GM21447 (cell line): ENCODE data around the gene PXDN.
"Not testable (repeated sequence)": the region's sequence is repeated elsewhere in the genome, so short reads cannot be mapped to it uniquely, and the experiment has no call there.

ENCODE experiments used
- ATAC-seq: cut with Tn5 transposase; IDR thresholded peaks from one replicate; pipeline ENCODE4 v1.9.1; 2021; ENCODE audit not compliant: unreplicated experiment

Gene PXDN

DNA sequence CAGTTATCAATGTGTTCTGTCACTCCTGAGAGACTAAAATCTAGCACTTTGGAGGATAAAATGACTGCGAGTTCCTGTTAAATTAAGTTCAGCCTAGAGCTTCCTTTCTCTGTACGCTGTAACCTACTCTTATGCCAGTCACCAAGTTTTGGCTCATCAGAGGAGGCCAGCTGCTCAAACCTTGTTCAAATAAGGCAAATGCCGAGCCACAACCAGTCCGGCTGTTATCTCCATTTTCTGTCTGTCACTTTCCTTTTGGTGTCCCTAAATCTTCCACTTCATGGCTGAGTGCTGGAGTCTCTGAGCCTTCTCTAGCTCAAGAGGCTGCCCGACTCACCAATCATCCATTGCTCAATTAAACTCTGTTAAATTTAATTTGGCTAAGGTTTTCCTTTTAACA is 33.5 kb upstream of the PXDN start:
- ATAC-seq: no peak

DNA sequence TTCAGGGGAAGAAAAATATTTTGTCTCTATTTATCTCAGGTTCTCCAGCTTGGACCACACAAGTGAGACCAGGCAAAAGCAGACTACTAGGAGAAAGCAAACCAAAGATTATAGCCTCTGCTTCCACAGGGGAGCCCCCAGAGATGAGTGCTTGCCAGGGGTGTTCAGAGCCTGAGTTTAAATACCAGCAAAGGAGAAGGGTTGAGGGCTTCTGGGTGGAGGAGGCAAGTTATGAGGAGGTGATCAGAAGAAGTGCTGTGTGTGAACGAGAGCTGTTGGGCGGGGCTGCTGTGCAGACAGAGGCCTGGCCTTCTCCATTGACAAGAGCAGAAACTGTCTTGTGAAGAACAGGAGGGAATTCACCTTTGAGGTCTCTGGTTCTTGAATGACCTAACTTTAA is 32.8 kb upstream of the PXDN start:
- ATAC-seq: no peak

DNA sequence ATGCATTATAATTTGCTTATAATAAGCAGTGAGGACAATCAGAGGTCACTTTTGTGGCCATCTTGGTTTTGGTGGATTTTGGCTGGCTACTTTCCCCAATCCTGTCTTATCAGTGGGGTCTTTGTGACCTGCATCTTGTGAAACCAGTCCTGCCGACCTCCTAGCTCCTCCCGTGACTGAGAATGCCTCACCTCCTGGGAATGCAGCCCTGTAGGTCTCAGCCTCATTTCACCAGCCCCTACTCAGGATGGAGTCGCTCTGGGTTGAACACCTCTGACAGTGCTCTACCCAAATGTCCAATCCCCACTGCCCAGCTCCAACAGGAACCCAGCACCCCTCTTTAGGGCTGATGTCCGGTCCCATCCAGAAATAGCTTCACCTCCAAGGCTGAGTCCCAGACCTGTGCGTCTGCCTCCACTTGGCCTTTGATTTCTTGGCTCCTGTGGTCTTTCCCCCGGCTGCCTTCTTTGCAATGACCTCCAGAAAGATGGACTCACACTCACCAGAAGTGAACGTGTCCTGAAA is 31.3 kb upstream of the PXDN start:
- no peak for ATAC-seq

DNA sequence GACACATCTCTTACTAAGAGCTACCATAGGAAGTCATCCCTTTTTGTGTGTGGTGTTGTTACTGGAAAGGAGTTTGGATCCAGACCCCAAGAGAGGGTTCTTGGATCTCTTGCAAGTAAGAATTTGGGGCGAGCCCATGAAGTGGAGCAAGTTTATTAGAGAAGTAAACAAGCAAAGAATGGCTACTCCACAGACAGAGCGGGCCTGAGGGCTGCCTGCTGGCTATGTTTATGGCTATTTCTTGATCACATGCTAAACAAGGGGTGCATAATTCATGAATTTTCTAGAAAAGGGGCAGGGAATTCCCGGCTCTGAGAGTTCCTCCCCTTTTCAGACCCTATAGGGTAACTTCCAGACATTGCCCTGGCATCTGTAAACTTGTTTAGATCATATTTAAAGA is 30.6 kb upstream of the PXDN start:
- no peak for ATAC-seq

DNA sequence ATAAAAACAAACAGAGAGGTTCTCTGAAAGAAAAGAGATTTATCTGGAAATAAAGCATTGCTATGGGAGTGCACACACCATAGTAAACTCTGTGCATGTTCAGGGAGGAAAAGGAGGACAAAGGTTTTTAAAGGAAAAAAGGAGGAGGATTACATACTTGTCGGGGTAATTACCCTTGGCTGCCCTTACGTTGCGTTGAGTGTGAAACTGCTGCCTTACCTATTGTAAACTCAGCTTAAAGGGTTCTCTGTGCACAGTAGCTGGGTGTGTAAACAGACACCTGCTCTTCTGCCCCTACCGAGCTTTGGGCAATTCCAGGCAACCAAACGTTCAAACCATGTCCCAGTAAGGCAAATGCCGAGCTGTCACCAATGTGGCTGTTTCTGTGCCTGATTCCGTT is 29.6 kb upstream of the PXDN start:
- ATAC-seq: no peak

DNA sequence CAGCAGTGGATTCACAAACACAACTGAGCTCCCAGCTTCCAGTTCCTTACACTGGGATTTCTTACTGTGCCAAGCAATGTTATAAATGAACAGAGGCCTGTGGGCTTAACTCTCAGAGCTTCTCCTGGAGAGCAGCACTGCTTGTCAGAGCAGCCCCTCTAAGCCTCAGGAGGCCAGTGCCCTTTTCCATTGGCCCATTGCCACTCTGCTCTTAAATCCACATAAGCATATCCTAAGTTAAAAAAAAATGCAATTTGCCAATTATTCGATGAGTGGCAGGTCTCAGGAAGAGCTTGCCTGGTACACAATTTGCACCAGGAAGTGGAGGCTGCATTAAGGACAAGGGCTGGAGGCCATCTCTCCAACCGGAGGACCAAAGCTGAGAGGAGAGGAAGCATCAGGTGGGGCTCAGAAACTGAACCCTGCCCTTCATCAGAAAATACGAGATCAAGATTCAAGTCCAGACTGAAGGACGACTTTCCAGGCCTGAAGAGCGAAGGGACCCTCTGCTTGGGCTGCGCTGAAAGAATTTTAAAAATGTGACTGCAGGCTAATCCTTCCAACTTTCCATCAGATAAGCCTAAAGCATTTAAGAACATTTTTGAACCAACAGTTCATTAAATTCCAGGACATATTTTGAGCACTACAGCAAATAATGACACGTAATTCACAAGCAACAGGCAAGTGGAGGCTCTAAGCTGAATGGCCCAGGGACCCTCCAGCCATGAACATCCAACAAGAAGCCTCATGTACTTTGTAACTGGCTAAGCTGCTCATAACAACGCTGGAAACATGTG is 28.4 kb upstream of the PXDN start:
- ATAC-seq: no peak

DNA sequence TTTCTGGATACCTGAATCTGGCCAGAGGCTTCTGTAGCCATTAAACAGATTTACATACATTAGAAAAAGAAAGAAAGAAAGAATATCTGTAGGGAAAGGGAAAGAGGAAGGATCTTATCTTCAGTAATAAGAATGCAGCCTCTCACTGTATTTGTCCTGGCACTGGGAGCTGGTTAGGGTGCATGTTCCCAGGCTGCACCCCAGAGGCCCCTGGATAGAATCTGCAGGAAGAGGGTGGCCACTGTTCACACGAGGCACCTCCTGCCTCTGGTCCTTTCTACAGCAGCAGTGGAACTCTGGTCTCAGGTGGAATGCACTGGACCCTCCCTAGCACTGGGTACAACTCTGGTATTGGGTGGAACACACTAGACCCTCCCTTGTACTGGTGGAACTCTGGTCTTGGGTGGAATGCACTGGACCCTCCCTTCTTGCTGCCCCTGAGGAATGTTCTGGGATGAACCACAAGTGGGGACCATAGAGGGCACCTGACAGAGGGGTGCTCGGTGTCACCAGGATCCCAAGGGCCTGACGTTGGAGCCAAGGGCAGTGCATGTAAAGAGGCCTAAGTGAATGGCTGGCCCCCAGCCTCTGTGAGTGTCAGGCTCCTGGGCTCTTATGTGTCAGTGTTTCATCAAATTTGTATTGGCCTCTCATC is 27.4 kb upstream of the PXDN start:
- ATAC-seq: no peak

DNA sequence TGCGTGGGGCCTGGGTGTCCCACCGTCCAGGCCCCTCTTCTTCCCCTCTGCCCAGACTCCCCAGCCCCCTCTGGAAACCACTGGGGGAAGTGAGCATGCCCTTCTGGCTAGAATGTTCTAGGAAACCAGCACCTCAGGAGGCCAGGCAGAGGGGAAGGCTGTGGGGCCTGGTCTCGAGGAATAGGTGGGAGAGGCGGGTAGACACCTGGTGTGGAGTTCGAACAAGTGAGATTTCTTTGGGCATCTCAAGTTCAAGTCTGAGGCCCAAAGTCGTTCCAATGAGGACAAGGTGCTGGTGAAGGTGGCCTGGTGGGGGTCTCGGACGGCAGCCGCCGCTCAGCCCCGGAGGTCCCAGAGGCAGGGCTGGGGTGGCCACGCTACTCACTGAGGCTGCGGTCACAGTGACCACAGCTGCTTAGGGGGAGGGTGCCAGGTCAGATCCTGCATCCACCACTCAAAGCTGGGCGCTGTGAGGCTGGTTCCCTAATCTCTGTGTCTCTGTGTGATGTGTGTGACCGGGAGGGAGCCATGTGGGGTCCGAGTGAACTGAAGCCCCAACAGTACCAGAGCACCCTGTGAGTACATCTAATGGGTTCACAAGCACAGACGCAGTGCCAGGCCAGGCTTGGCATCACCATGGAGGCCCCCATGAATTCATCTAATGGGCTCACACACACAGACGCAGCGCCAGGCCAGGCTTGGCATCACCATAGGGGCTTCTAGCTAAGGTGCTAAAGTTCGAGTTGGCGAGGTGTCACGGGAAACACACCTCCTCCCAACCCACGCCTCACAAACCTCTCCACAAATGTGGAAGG is 26.5 kb upstream of the PXDN start:
- no peak for ATAC-seq

DNA sequence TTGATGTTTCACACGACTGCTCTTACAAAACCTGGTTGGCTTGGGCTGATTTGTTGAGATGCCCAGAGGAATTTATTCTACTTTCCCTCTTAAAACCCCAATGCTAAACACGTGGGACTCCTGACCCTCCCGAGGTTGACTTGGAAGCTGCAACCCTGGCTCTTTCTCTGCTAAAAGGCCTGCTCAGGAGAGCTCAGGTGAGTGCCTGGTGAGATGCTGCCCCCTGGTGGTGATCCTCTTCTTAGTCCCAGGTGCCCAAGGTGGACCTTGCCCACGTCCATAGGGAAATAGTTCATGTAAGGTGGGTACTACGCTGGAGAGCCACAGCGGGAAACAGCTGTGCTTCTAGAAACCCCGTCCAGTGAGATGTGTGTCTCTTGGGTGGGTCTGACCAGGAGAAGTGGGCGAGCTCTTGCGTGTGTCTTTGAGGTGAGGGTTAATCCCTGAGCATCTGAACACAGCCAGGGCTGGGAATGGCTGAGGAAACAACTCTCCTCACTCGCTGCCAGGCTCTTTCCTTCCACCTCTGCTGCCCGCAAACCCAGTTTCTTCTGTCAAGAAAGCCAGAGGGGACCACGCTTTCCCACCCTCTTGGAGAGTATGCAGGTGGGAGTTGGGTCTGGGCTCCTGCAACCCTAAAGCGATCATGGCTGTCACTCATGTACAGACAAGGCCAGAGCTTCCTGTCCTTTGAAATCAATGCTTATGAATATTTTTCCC is 25.5 kb upstream of the PXDN start:
- ATAC-seq: no peak

DNA sequence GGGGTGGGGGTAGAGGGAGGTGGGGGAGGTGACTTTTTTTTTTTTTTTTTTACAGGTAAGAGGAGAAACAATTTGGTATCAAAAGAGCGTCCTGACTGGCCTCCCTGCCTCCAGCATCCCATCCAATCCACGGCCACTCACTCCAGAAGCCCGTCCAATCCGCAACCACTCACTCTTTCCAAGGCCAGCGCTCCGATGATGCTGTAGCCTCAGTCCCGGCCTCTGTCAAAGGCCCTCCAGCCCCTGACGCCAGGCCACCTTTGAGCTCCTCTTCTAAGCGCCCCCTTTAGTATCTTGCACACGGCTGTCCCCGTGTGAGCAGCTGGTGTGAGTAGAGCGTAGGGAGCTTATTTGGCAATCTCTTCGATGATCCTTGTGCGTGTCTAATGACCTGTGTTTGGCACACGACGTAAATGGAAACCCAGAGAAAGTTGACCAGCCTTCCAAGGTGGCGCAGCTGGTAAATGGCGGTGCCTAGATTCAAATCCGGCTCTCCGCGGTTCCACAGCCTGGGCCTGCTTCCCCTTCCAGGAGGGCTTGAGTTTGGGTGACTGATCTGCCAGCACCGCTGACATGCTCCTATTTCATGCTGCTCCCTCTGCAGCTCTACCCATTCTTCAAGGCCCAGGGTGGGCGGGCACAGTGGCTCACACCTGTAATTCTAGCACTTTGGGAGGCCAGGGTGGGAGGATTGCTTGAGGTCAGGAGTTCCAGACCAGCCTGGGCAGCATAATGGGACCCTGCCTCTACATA is 23.8 kb upstream of the PXDN start:
- no peak for ATAC-seq

DNA sequence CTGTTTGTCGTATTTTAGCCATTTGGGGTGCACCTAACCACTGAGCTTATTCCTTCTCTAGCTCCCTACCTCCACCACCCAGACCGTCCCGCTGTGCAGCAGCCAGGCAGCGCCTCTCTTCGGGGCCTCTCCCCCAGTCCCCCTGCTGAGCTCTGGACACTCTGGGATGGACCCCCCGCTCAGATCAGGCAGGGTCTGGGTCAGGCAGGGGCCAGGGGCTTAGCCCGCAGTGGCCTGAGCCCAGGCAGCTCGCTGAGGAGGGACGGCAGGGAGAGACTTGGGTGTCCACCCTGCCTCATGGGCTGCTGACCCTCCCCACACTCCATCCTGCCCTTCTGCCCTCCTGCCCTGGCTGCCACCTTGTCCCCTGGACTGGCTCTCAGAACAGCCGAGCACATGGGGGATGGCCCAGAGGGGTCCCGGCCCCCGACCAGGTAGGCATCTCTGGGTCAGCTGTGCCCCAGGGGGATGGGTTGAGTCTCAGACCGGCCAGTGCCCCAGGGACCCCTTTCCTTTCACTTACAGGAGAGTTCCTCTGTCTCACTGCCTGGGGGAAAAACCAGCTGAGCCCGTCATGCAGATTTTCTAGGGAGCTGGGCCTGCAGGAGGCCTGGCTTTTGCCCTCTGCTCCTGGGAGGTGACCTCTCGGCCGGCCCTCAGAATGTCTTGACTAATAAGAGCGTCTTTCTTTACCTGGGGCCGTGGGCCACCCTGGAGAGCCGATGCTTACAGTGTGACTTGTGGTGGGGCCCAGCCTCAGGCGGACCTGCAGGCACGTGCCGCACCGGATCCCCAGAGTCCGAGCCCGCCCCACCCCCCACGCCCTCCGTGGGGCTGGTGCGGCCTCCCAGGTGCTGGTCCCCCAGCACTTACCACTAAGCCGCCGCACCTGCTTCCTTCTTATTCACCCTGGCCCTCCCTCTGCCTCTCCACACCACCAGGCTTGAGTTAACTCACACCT is 22.8 kb upstream of the PXDN start:
- ATAC-seq: no peak

DNA sequence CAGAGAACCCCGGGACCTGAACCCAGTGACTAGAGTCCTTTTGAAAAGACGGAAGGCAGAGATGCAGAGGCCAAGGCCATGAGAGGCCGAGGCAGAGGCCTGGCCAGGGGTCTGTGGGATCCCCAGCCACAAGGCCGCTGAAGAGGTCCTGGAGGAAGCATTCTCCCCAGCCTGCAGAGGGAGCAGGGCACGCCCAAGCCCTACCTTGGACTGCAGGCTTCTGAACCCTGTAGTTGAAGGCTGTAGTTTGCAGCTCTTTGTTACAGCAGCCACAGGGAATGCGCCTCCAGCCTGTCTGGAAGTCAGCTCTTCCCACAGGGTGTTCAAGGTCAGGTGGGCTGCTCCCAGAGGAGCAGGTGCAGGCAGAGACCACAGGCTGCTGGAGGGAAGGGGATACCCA is 22.1 kb upstream of the PXDN start:
- ATAC-seq: no peak

DNA sequence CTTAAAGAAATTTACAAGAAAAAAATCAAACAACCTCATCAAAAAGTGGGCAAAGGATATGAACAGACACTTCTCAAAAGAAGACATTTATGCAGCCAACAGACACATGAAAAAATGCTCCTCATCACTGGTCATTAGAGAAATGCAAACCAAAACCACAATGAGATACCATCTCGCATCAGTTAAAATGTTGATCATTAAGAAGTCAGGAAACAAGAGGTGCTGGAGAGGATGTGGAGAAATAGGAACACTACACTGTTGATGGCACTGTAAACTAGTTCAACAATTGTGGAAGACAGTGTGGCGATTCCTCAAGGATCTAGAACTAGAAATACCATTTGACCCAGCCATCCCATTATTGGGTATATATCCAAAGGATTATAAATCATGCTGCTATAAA is 20.9 kb upstream of the PXDN start:
- ATAC-seq: not testable (repeated sequence)

DNA sequence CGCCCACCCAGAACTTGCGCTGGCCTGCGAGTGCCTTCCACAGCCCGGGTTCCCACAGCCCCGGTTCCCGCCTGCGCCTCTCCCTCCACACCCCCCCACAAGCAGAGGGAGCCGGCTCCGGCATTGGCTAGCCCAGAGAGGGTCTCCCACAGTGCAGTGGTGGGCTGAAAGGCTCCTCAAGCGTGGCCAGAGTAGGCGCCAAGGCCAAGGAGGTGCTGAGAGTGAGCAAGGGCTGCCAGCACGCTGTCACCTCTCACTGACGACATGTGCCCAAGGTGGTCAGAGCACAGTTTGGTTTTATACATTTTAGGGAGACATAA is 15.3 kb upstream of the PXDN start:
- ATAC-seq: no peak

DNA sequence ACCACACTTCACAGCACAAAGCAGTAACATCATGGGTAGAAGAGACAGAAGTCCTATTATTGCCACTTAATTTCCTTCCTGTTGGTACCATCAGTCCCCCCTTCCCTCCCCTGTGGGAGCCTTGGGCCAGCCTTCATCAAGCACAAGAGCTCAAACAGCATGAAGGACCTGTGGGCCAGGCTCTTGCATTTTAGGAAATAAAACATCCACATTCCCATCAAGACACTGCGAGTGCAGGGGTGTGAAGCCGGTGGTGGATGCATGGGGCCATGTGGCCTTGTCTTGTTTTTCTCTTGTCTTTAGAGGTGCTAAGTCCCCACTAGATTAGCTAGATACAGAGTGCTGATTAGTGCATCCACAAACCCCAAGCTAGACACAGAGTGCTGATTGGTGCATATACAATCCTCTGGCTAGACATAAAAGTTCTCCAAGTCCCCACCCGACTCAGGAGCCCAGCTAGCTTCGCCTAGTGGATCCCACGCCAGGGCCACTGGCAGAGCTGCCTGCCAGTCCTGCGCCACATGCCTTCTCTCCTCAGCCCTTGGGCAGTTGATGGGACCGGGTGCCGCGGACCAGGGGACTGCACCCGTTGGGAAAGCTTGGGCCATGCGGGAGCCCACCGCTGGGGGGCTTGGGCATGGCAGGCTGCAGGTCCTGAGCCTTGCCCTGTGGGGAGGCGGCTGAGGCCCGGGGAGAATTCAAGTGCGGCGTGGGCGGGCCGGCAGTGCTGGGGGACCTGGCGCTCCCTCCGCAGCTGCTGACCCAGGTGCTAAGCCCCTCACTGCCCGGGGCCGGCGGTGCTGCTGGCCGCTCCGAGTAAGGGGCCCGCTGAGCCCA is 14.7 kb upstream of the PXDN start:
- ATAC-seq: no peak

DNA sequence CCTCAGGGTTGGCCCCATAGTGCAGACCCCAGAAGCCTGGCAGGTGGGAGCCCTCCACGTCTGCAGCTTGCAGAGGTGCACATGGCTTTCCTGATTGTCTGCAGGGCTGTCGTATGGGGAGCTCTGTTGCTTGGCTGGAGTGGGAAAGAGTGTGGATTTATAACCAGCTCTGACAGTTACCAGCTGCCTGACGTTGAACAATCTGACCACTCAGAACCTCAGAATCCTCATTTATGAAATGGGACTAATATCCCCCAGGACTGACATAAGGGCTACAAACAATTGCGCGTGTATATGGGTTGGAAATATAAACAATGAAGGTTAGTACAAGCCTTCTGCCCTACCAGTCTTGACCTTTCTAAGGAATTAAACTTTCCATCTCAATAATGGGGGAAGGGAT is 13.9 kb upstream of the PXDN start:
- no peak for ATAC-seq

DNA sequence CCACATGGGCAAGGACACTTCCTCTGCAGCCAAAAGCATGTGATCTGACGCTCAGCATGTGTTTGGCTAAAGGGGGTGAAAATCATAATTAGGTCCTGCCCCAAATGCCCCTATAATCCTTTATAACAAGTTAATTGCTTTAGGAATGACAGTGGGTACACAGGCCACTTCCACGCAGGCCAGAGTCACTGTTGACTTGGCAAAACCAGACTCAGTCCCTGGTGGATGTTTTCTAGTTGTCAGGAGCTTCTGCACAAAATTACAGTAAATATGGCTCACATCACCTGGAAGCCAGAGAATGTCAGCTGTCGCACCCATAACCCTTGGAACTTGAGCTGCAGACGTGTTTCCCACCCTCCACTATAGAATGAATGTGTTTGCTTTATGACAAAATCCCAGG is 13.3 kb upstream of the PXDN start:
- no peak for ATAC-seq

DNA sequence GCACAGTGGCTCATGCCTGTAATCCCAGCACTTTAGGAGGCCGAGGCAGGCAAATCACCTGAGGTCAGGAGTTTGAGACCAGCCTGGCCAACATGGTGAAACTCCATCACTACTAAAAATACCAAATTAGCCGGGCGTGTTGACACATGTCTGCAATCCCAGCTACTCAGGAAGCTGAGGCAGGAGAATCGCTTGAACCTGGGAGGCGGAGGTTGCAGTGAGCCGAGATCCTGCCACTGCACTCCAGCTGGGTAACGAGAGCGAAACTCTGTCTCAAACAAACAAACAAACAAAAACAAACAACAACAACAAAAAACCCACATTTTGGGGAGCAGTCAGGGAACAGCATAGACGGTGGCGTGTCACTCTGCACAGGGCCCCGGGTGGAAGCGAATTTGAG is 12.8 kb upstream of the PXDN start:
- not testable (repeated sequence) for ATAC-seq

DNA sequence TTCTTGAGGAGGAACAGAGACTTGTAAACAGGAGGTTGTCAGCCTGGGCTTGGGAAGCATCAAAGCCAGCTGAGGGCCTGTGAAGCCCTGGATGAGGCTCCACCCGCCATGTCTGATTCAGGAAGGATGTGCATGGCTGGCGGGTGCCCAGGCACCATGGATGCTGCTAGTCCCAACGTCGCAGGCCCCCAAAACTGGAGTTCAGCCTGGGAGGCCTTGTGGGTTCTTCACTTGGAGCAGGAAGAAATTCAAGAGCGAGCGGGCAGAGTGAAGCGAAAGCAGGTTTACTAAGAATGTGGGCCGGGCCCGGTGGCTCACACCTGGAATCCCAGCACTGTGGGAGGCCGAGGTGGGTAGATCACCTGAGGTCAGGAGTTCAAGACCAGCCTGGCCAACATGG is 12.1 kb upstream of the PXDN start:
- ATAC-seq: no peak
